HCT116 (cell line): ENCODE results near the gene MNT.

Experiments used
- CBX3 ChIP-seq: IDR thresholded peaks from 2 replicates; pipeline ENCODE4 v1.6.1; 2012; ENCODE audit warnings: low read depth
- CTCF ChIP-seq, 3 experiments: fragments of 200-600 bp in 1 of 3; sonication (generic) in 1 of 3; IDR thresholded peaks in 2 of 3; conservative IDR thresholded peaks in 1 of 3; 2 replicates each; pipeline ENCODE4 v1.5.1; 2012 to 2017; ENCODE audit warnings: low read depth in 2 of 3, low read length in 2 of 3, antibody characterized with exemption in 1 of 3, borderline replicate concordance in 1 of 3, control low read depth in 1 of 3, mild to moderate bottlenecking in 1 of 3, mixed read lengths in 1 of 3, mixed run types in 1 of 3, moderate library complexity in 1 of 3; ENCODE audit not compliant: insufficient read depth in 1 of 3
- EZH2 ChIP-seq: fragments of 200-600 bp; sonication (generic); IDR thresholded peaks from 2 replicates; pipeline ENCODE4 v1.6.1; 2017; ENCODE audit warnings: antibody characterized with exemption, mixed run types
- EZH2phosphoT487 ChIP-seq: fragments of 200-600 bp; IDR thresholded peaks from 2 replicates; pipeline ENCODE4 v1.6.1; 2018; ENCODE audit warnings: antibody characterized with exemption, borderline replicate concordance
- JUND ChIP-seq: IDR thresholded peaks from 2 replicates; pipeline ENCODE4 v1.6.1; 2012
- MAX ChIP-seq: IDR thresholded peaks from 2 replicates; pipeline ENCODE4 v1.6.1; 2012
- POLR2A ChIP-seq: IDR thresholded peaks from 2 replicates; pipeline ENCODE4 v1.7.0; 2011; ENCODE audit warnings: borderline replicate concordance; ENCODE audit not compliant: insufficient read depth, insufficient read length; ENCODE audit errors: extremely low read depth
- POLR2AphosphoS5 ChIP-seq: IDR thresholded peaks from 2 replicates; pipeline ENCODE4 v1.6.1; 2011; ENCODE audit warnings: mild to moderate bottlenecking, low read depth, low read length, moderate library complexity
- RAD21 ChIP-seq: IDR thresholded peaks from 2 replicates; pipeline ENCODE4 v1.6.1; 2012; ENCODE audit warnings: low read depth, mild to moderate bottlenecking
- REST ChIP-seq: IDR thresholded peaks from 2 replicates; pipeline ENCODE4 v1.6.1; 2012; ENCODE audit warnings: low read depth
- SIN3A ChIP-seq: IDR thresholded peaks from 2 replicates; pipeline ENCODE4 v1.6.1; 2012; ENCODE audit warnings: low read depth
- YY1 ChIP-seq: IDR thresholded peaks from 2 replicates; pipeline ENCODE4 v1.6.1; 2011; ENCODE audit warnings: low read length, low read depth, moderate library complexity, mild to moderate bottlenecking; ENCODE audit not compliant: insufficient replicate concordance; ENCODE audit errors: extremely low read depth
- ZNF274 ChIP-seq: fragments of 200-500 bp; sonication (Bioruptor generic); IDR thresholded peaks from 2 replicates; pipeline ENCODE4 v1.6.1; 2014; ENCODE audit warnings: mild to moderate bottlenecking, low read depth, low read length, inconsistent platforms
- TF ChIP-seq, protein P1 (sequence below): IDR thresholded peaks from 2 replicates; pipeline ENCODE4 v1.6.1; 2012

GRCh38 chr17:2372681-2373080 lies 28.2 kb downstream of the MNT start:
- TF ChIP-seq CTCF (IDR thresholded peaks at IDR 0.05 in 2 of 3, conservative IDR thresholded peaks at IDR 0.05 in 1 of 3; ENCODE audit: borderline replicate concordance in 1 of 3, insufficient read depth in 1 of 3, low read depth in 2 of 3, low read length in 2 of 3) (no peak), EZH2 (no peak), POLR2AphosphoS5 (no peak), CBX3 (no peak), MAX (no peak), POLR2A (no peak), JUND (no peak), EZH2phosphoT487 (no peak), RAD21 (no peak), REST (no peak), ZNF274 (no peak), SIN3A (no peak), YY1 (no peak)
- TF ChIP-seq, protein P1, sequence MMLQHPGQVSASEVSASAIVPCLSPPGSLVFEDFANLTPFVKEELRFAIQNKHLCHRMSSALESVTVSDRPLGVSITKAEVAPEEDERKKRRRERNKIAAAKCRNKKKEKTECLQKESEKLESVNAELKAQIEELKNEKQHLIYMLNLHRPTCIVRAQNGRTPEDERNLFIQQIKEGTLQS: no peak
